ENCODE data around the gene GEN1. TPM values are rescaled to one million over a fixed set of nuclear protein-coding genes. Genes with fewer than 3 reads are reported as not detected.
A peak's percentile ranks its signal among the peaks of the same experiment; 100 is the strongest.

GEN1 gene
- total and polyA plus RNA-seq, 8 donors: 7.5 to 31.4 (median 16.8) TPM

GRCh38 chr2:17830053-17831034 is 76.4 kb downstream of the GEN1 start:
- Histone ChIP-seq H3K36me3 (no peaks in the 10 kb centered on the region), H3K27ac (no peak overlapping the region), H3K27me3 (peaks cover 0 to 27% of the 10 kb centered on the region in 2 donors), H3K4me1 (peaks cover 7% of the 10 kb centered on the region in 2 donors), H3K9me3 (no peaks in the 10 kb centered on the region), H3K4me3 (no peak overlapping the region)
- ATAC-seq (peak; percentile 98), DNase-seq (peak; percentile 54 to 82 (median 69))
- intact Hi-C loops (cut with DNase I): no loop called here
- TF ChIP-seq, protein P1, sequence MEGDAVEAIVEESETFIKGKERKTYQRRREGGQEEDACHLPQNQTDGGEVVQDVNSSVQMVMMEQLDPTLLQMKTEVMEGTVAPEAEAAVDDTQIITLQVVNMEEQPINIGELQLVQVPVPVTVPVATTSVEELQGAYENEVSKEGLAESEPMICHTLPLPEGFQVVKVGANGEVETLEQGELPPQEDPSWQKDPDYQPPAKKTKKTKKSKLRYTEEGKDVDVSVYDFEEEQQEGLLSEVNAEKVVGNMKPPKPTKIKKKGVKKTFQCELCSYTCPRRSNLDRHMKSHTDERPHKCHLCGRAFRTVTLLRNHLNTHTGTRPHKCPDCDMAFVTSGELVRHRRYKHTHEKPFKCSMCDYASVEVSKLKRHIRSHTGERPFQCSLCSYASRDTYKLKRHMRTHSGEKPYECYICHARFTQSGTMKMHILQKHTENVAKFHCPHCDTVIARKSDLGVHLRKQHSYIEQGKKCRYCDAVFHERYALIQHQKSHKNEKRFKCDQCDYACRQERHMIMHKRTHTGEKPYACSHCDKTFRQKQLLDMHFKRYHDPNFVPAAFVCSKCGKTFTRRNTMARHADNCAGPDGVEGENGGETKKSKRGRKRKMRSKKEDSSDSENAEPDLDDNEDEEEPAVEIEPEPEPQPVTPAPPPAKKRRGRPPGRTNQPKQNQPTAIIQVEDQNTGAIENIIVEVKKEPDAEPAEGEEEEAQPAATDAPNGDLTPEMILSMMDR (IDR thresholded peaks at IDR 0.05): peak; percentile 79 to 85

- TF ChIP-seq, protein P1 (IDR thresholded peaks at IDR 0.05): no peak
- intact Hi-C loops (cut with DNase I): no loop called here
Measured at GRCh38 chr2:17835516-17835915, 81.6 kb downstream of the GEN1 start.

More at GRCh38 chr2:17835516-17835915, 81.6 kb downstream of the GEN1 start:
- H3K9me3 ChIP-seq: no peaks in the 10 kb centered on the region
- no peak for DNase-seq
- peaks cover 0 to 17% of the 10 kb centered on the region in 2 donors for H3K27me3 ChIP-seq
- no peaks in the 10 kb centered on the region for H3K36me3 ChIP-seq
- no peak overlapping the region for H3K4me3 ChIP-seq
- H3K4me1 ChIP-seq: peaks cover 3 to 4% of the 10 kb centered on the region in 2 donors
- no peak for ATAC-seq
- no peak overlapping the region for H3K27ac ChIP-seq

Other genes with a start within 250 kb of the GEN1 start
- under 1 TPM in 1 of 2 donors, not detected in 1; 0.12 TPM for gene RAD51AP2, start 235.7 kb upstream of the GEN1 start, total RNA-seq
- gene RAD51AP2, start 235.7 kb upstream of the GEN1 start, polyA plus RNA-seq (ENCODE audit: insufficient read length in 6 of 6): under 1 TPM; 0.50 to 0.85 (median 0.58) TPM
- 1 to 10 TPM; 1.6 to 3.1 TPM for gene VSNL1, start 213.4 kb upstream of the GEN1 start, total RNA-seq
- gene VSNL1, start 213.4 kb upstream of the GEN1 start, polyA plus RNA-seq (ENCODE audit: insufficient read length in 6 of 6): 10 to 100 TPM; 15.7 to 21.3 (median 18.3) TPM
- gene SMC6, start 328 bp upstream of the GEN1 start, total RNA-seq: 10 to 100 TPM; 18.5 to 19.9 TPM
- 10 to 100 TPM; 45.3 to 68.3 (median 54.5) TPM for gene SMC6, start 328 bp upstream of the GEN1 start, polyA plus RNA-seq (ENCODE audit: insufficient read length in 6 of 6)
- gene MSGN1, start 62.3 kb downstream of the GEN1 start, total RNA-seq: not detected
- not detected for gene MSGN1, start 62.3 kb downstream of the GEN1 start, polyA plus RNA-seq (ENCODE audit: insufficient read length in 6 of 6)
- gene KCNS3, start 124.5 kb downstream of the GEN1 start, total RNA-seq: 10 to 100 TPM; 23.0 to 48.2 TPM
- gene KCNS3, start 124.5 kb downstream of the GEN1 start, polyA plus RNA-seq (ENCODE audit: insufficient read length in 6 of 6): 10 to 100 TPM; 27.6 to 39.9 (median 31.0) TPM